Measurements from ENCODE around the gene VEPH1.

VEPH1 gene

DNA sequence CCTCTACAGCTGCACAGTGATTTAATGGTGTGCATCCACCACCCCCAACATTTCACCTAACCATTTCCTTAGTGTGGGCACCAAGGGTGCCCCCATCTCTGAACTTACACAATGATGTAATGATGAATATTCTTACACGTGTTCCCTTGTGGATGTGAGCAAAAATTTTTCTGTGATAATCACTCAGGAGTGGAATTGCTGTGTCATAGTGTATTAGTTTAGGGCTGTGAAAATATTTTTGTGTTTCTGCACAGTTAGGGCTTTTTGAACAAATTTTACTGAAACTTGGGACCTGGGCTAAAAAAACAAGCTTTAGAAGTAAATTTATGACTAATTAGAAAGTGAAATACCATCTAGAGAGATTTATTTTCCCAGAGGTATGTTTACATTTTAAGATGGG, 208.7 kb downstream of the VEPH1 start:
- no peaks in the 10 kb centered on the region for H3F3A ChIP-seq (ENCODE audit: control insufficient read depth, insufficient read depth)
- no peaks in the 10 kb centered on the region for H3K4me1 ChIP-seq (ENCODE audit: control insufficient read depth, low read length)
- TF ChIP-seq, protein P1, sequence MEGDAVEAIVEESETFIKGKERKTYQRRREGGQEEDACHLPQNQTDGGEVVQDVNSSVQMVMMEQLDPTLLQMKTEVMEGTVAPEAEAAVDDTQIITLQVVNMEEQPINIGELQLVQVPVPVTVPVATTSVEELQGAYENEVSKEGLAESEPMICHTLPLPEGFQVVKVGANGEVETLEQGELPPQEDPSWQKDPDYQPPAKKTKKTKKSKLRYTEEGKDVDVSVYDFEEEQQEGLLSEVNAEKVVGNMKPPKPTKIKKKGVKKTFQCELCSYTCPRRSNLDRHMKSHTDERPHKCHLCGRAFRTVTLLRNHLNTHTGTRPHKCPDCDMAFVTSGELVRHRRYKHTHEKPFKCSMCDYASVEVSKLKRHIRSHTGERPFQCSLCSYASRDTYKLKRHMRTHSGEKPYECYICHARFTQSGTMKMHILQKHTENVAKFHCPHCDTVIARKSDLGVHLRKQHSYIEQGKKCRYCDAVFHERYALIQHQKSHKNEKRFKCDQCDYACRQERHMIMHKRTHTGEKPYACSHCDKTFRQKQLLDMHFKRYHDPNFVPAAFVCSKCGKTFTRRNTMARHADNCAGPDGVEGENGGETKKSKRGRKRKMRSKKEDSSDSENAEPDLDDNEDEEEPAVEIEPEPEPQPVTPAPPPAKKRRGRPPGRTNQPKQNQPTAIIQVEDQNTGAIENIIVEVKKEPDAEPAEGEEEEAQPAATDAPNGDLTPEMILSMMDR (IDR thresholded peaks at IDR 0.05; ENCODE audit: low read depth, low read length, poor library complexity, severe bottlenecking): no peak
- no peak for TF ChIP-seq EZH2phosphoT487 (IDR thresholded peaks at IDR 0.05; ENCODE audit: borderline replicate concordance, low read length)
- no peaks in the 10 kb centered on the region for H3K9me3 ChIP-seq (ENCODE audit: control insufficient read depth, insufficient read depth, low read length)
- H3K36me3 ChIP-seq (ENCODE audit: control insufficient read depth, low read length): no peaks in the 10 kb centered on the region
- H3K4me2 ChIP-seq (ENCODE audit: low read length): no peak overlapping the region
- H3K79me2 ChIP-seq (ENCODE audit: control insufficient read depth, low read length): no peaks in the 10 kb centered on the region
- no peaks in the 10 kb centered on the region for H3K27me3 ChIP-seq (ENCODE audit: control insufficient read depth, low read length)
- H4K20me1 ChIP-seq (ENCODE audit: control insufficient read depth, insufficient read depth, low read depth, low read length): no peaks in the 10 kb centered on the region
- H3K4me3 ChIP-seq (ENCODE audit: low read length): no peak overlapping the region
- H3K9me2 ChIP-seq (replicated peaks; ENCODE audit: control insufficient read depth, low read length): no peaks in the 10 kb centered on the region
- no peak overlapping the region for H3K27ac ChIP-seq (ENCODE audit: low read depth, low read length)

GRCh38 chr3:157290766-157291165, 212.4 kb downstream of the VEPH1 start:
- no peak overlapping the region for H3K27ac ChIP-seq (ENCODE audit: low read depth, low read length)
- H3K36me3 ChIP-seq (ENCODE audit: control insufficient read depth, low read length): no peaks in the 10 kb centered on the region
- H3K4me2 ChIP-seq (ENCODE audit: low read length): no peak overlapping the region
- H3K27me3 ChIP-seq (ENCODE audit: control insufficient read depth, low read length): no peaks in the 10 kb centered on the region
- no peaks in the 10 kb centered on the region for H3K79me2 ChIP-seq (ENCODE audit: control insufficient read depth, low read length)
- H3K9me3 ChIP-seq (ENCODE audit: control insufficient read depth, insufficient read depth, low read length): no peaks in the 10 kb centered on the region
- no peaks in the 10 kb centered on the region for H3F3A ChIP-seq (ENCODE audit: control insufficient read depth, insufficient read depth)
- H3K4me1 ChIP-seq (ENCODE audit: control insufficient read depth, low read length): no peaks in the 10 kb centered on the region
- H3K4me3 ChIP-seq (ENCODE audit: low read length): no peak overlapping the region
- H3K9me2 ChIP-seq (replicated peaks; ENCODE audit: control insufficient read depth, low read length): no peaks in the 10 kb centered on the region
- H4K20me1 ChIP-seq (ENCODE audit: control insufficient read depth, insufficient read depth, low read depth, low read length): no peaks in the 10 kb centered on the region
- TF ChIP-seq, protein P1 (IDR thresholded peaks at IDR 0.05; ENCODE audit: low read depth, low read length, poor library complexity, severe bottlenecking): no peak
- TF ChIP-seq EZH2phosphoT487 (IDR thresholded peaks at IDR 0.05; ENCODE audit: borderline replicate concordance, low read length): no peak

- H3F3A ChIP-seq (ENCODE audit: control insufficient read depth, insufficient read depth): no peaks in the 10 kb centered on the region
Observed at GRCh38 chr3:157285966-157286365, 217.2 kb downstream of the VEPH1 start.

More at GRCh38 chr3:157285966-157286365, 217.2 kb downstream of the VEPH1 start:
- H4K20me1 ChIP-seq (ENCODE audit: control insufficient read depth, insufficient read depth, low read depth, low read length): no peaks in the 10 kb centered on the region
- no peak overlapping the region for H3K4me3 ChIP-seq (ENCODE audit: low read length)
- H3K4me1 ChIP-seq (ENCODE audit: control insufficient read depth, low read length): no peaks in the 10 kb centered on the region
- H3K79me2 ChIP-seq (ENCODE audit: control insufficient read depth, low read length): no peaks in the 10 kb centered on the region
- TF ChIP-seq, protein P1 (IDR thresholded peaks at IDR 0.05; ENCODE audit: low read depth, low read length, poor library complexity, severe bottlenecking): no peak
- no peak for TF ChIP-seq EZH2phosphoT487 (IDR thresholded peaks at IDR 0.05; ENCODE audit: borderline replicate concordance, low read length)
- H3K9me3 ChIP-seq (ENCODE audit: control insufficient read depth, insufficient read depth, low read length): no peaks in the 10 kb centered on the region
- no peak overlapping the region for H3K4me2 ChIP-seq (ENCODE audit: low read length)
- no peaks in the 10 kb centered on the region for H3K36me3 ChIP-seq (ENCODE audit: control insufficient read depth, low read length)
- H3K9me2 ChIP-seq (replicated peaks; ENCODE audit: control insufficient read depth, low read length): no peaks in the 10 kb centered on the region
- no peaks in the 10 kb centered on the region for H3K27me3 ChIP-seq (ENCODE audit: control insufficient read depth, low read length)
- H3K27ac ChIP-seq (ENCODE audit: low read depth, low read length): no peak overlapping the region

Measured in DOHH2 (cell line).